Measurements from ENCODE around the gene ZNF516. TPM values are rescaled to one million over a fixed set of nuclear protein-coding genes. Genes with fewer than 3 reads are reported as not detected.
A peak's percentile ranks its signal among the peaks of the same experiment; 100 is the strongest.
"Not testable (repeated sequence)": the region's sequence is repeated elsewhere in the genome, so short reads cannot be mapped to it uniquely, and the experiment has no call there.

Gene ZNF516
- total RNA-seq, result 10 to 100 TPM; 21.9 to 44.3 (median 36.5) TPM

GRCh38 chr18:76495006-76495370 lies at the start of gene ZNF516:
Gene ZNF516, minus strand, starts transcription at chr18:76495242. Its CDS starts 52,188 bp downstream, at chr18:76443054.
- Histone ChIP-seq H3K27me3 (no peaks in the 10 kb centered on the region), H3K4me3 (peak within 1 kb of the TSS; percentile 69 to 88 (median 82)), H3K4me1 (peaks cover 8 to 46% (median 21%) of the 10 kb centered on the region in 4 donors), H3K9me3 (no peaks in the 10 kb centered on the region), H3K27ac (peak within 1 kb of the TSS; percentile 81 to 93 (median 85)), H3K36me3 (no peaks in the 10 kb centered on the region)
- WGBS, 2 donors, result no CpG with 5 or more reads among the region's 64 CpGs
- no peak for ATAC-seq (ENCODE audit: low FRiP score in 2 of 2)
- peak; percentile 59 to 91 for DNase-seq
- TF ChIP-seq, protein P1, sequence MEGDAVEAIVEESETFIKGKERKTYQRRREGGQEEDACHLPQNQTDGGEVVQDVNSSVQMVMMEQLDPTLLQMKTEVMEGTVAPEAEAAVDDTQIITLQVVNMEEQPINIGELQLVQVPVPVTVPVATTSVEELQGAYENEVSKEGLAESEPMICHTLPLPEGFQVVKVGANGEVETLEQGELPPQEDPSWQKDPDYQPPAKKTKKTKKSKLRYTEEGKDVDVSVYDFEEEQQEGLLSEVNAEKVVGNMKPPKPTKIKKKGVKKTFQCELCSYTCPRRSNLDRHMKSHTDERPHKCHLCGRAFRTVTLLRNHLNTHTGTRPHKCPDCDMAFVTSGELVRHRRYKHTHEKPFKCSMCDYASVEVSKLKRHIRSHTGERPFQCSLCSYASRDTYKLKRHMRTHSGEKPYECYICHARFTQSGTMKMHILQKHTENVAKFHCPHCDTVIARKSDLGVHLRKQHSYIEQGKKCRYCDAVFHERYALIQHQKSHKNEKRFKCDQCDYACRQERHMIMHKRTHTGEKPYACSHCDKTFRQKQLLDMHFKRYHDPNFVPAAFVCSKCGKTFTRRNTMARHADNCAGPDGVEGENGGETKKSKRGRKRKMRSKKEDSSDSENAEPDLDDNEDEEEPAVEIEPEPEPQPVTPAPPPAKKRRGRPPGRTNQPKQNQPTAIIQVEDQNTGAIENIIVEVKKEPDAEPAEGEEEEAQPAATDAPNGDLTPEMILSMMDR (IDR thresholded peaks at IDR 0.05), result no peak
- TF ChIP-seq POLR2A (IDR thresholded peaks at IDR 0.05) (no peak), POLR2AphosphoS5 (IDR thresholded peaks at IDR 0.05) (no peak), EP300 (IDR thresholded peaks at IDR 0.05) (no peak)

GRCh38 chr18:76538846-76539245 lies 43.8 kb upstream of the ZNF516 start:
- ATAC-seq (ENCODE audit: low FRiP score in 2 of 2) (no peak), DNase-seq (no peak)
- Histone ChIP-seq H3K9me3 (no peaks in the 10 kb centered on the region), H3K4me3 (no peak overlapping the region), H3K36me3 (no peaks in the 10 kb centered on the region), H3K27ac (no peak overlapping the region), H3K27me3 (no peaks in the 10 kb centered on the region), H3K4me1 (no peaks in the 10 kb centered on the region)
- TF ChIP-seq, protein P1 (IDR thresholded peaks at IDR 0.05), result no peak
- no peak for TF ChIP-seq POLR2A (IDR thresholded peaks at IDR 0.05)
- TF ChIP-seq EP300 (IDR thresholded peaks at IDR 0.05), result no peak
- TF ChIP-seq POLR2AphosphoS5 (IDR thresholded peaks at IDR 0.05), result no peak
- 63 to 73% methylated on average over 11 of the region's 11 CpGs for WGBS, 2 donors

DNA sequence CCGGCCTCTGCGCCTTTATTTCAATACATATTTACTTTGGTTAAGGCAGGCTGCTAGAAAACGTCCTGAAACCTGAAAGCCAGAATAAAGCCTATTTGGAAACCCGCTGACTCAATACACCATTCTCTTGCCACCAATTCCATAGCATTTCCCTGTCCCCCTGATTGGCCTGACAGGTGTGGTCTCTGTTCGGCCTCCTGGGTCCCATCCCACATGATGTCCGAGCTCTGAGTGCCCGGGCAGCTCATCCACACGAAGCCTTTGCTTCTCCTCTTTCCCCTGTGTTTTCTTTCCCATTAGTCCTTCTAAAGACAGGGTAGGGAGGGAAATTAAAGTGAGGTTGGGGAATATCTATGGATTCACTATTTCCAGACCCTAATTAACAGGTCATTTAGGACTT lies 42.6 kb upstream of the ZNF516 start:
- 91 to 93% methylated on average over 8 of the region's 8 CpGs for WGBS, 2 donors
- H3K27ac ChIP-seq, result no peak overlapping the region
- no peak for TF ChIP-seq POLR2A (IDR thresholded peaks at IDR 0.05)
- TF ChIP-seq, protein P1 (IDR thresholded peaks at IDR 0.05), result no peak
- no peak for TF ChIP-seq POLR2AphosphoS5 (IDR thresholded peaks at IDR 0.05)
- TF ChIP-seq EP300 (IDR thresholded peaks at IDR 0.05), result no peak
- H3K4me1 ChIP-seq, result no peaks in the 10 kb centered on the region
- H3K4me3 ChIP-seq, result no peak overlapping the region
- no peak for DNase-seq
- H3K36me3 ChIP-seq, result no peaks in the 10 kb centered on the region
- no peaks in the 10 kb centered on the region for H3K9me3 ChIP-seq
- ATAC-seq (ENCODE audit: low FRiP score in 2 of 2), result no peak
- no peaks in the 10 kb centered on the region for H3K27me3 ChIP-seq

DNA sequence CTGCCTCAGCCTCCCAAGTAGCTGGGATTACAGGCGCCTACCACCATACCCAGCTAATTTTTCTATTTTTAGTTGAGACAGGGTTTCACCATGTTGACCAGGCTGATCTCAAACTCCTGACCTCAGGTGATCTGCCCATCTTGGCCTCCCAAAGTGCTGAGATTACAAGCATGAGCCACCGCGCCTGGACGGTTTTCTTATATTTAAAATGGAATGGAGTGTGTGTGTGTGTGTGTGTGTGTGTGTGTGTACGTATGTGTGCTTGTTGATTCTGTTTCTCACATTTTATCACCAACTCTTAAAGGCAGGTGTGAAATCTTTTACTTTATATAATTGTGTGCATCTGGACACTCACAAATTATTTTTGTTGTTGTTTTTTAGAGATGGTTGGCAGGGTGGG lies 41.6 kb upstream of the ZNF516 start:
- not testable (repeated sequence) for H3K9me3 ChIP-seq; ATAC-seq (ENCODE audit: low FRiP score in 2 of 2); H3K27me3 ChIP-seq; H3K27ac ChIP-seq; DNase-seq; H3K4me3 ChIP-seq; H3K4me1 ChIP-seq; H3K36me3 ChIP-seq
- WGBS, 2 donors, result 87 to 93% methylated on average over 5 of the region's 5 CpGs

GRCh38 chr18:76532875-76533274 lies 37.8 kb upstream of the ZNF516 start:
- ATAC-seq (ENCODE audit: low FRiP score in 2 of 2), result no peak
- DNase-seq, result no peak
- H3K27me3 ChIP-seq, result no peaks in the 10 kb centered on the region
- H3K4me1 ChIP-seq, result peaks cover 0 to 13% (median 11%) of the 10 kb centered on the region in 4 donors
- no peaks in the 10 kb centered on the region for H3K36me3 ChIP-seq
- WGBS, 2 donors, result 93 to 95% methylated on average over 8 of the region's 8 CpGs
- no peaks in the 10 kb centered on the region for H3K9me3 ChIP-seq
- no peak overlapping the region for H3K4me3 ChIP-seq
- TF ChIP-seq POLR2A (IDR thresholded peaks at IDR 0.05), result no peak
- TF ChIP-seq, protein P1 (IDR thresholded peaks at IDR 0.05), result no peak
- no peak for TF ChIP-seq POLR2AphosphoS5 (IDR thresholded peaks at IDR 0.05)
- TF ChIP-seq EP300 (IDR thresholded peaks at IDR 0.05), result no peak
- H3K27ac ChIP-seq, result no peak overlapping the region
